Trophoblast cell (in vitro differentiated cells and primary cell): ENCODE data around the gene NSFL1C.
A peak's percentile ranks its signal among the peaks of the same experiment; 100 is the strongest.

Source experiments
- DNase-seq, 2 donors: peaks; one replicate each; pipeline ENCODE4 v3.0.0-alpha.2; 2016
- H2AFZ ChIP-seq: 2 replicates; pipeline ENCODE4 v1.6.1; 2013; ENCODE audit warnings: low read length, moderate library complexity, mild to moderate bottlenecking; ENCODE audit not compliant: insufficient read depth, poor library complexity
- H2AK5ac ChIP-seq: 2 replicates; pipeline ENCODE4 v1.6.1; 2013; ENCODE audit warnings: mild to moderate bottlenecking, low read length
- H2BK120ac ChIP-seq: 2 replicates; pipeline ENCODE4 v1.6.1; 2013; ENCODE audit warnings: low read length, mild to moderate bottlenecking, moderate library complexity; ENCODE audit not compliant: insufficient read depth, poor library complexity
- H2BK12ac ChIP-seq: 2 replicates; pipeline ENCODE4 v1.6.1; 2013; ENCODE audit warnings: mild to moderate bottlenecking, low read length, moderate library complexity
- H2BK5ac ChIP-seq: 2 replicates; pipeline ENCODE4 v1.6.1; 2013; ENCODE audit warnings: low read length, low read depth, moderate library complexity, mild to moderate bottlenecking; ENCODE audit not compliant: poor library complexity
- H3K14ac ChIP-seq: 2 replicates; pipeline ENCODE4 v1.6.1; 2013; ENCODE audit warnings: mild to moderate bottlenecking, low read length
- H3K18ac ChIP-seq: 2 replicates; pipeline ENCODE4 v1.6.1; 2013; ENCODE audit warnings: mild to moderate bottlenecking, low read length
- H3K23ac ChIP-seq: 2 replicates; pipeline ENCODE4 v1.6.1; 2013; ENCODE audit warnings: low read length
- H3K27ac ChIP-seq: 2 replicates; pipeline ENCODE4 v1.5.1; 2013; ENCODE audit warnings: low read depth, mild to moderate bottlenecking, inconsistent platforms, low read length, moderate library complexity
- H3K27me3 ChIP-seq: 2 replicates; pipeline ENCODE4 v1.6.1; 2013; ENCODE audit warnings: inconsistent platforms, mild to moderate bottlenecking, low read length, moderate library complexity; ENCODE audit not compliant: insufficient read depth
- H3K36me3 ChIP-seq, 2 experiments: 1 replicate in 1 of 2; 2 replicates in 1 of 2; pipeline ENCODE4 v1.6.1; 2013; ENCODE audit warnings: low read length in 2 of 2, mild to moderate bottlenecking in 2 of 2, moderate library complexity in 1 of 2; ENCODE audit not compliant: insufficient read depth in 2 of 2, control insufficient read depth in 1 of 2
- H3K4ac ChIP-seq: 2 replicates; pipeline ENCODE4 v1.6.1; 2013; ENCODE audit warnings: low read depth, mild to moderate bottlenecking, low read length, moderate library complexity
- H3K4me1 ChIP-seq, 2 experiments: 1 replicate in 1 of 2; 2 replicates in 1 of 2; pipeline ENCODE4 v1.6.1; 2013; ENCODE audit warnings: low read length in 2 of 2, mild to moderate bottlenecking in 2 of 2, moderate library complexity in 1 of 2; ENCODE audit not compliant: insufficient read depth in 2 of 2, control insufficient read depth in 1 of 2
- H3K4me2 ChIP-seq: 2 replicates; pipeline ENCODE4 v1.6.1; 2013; ENCODE audit warnings: inconsistent platforms, mild to moderate bottlenecking, low read length, moderate library complexity
- H3K4me3 ChIP-seq: 2 replicates; pipeline ENCODE4 v1.5.1; 2013; ENCODE audit warnings: mild to moderate bottlenecking, low read depth, low read length, inconsistent platforms
- H3K79me1 ChIP-seq: one replicate; pipeline ENCODE4 v1.6.1; 2013; ENCODE audit warnings: low read length
- H3K79me2 ChIP-seq: 2 replicates; pipeline ENCODE4 v1.6.1; 2013; ENCODE audit warnings: low read length, mild to moderate bottlenecking; ENCODE audit not compliant: control insufficient read depth, insufficient read depth, poor library complexity
- H3K9ac ChIP-seq: 2 replicates; pipeline ENCODE4 v1.6.1; 2013; ENCODE audit warnings: mild to moderate bottlenecking, low read length
- H3K9me3 ChIP-seq: 2 replicates; pipeline ENCODE4 v1.6.1; 2013; ENCODE audit warnings: low read depth, mild to moderate bottlenecking, control low read depth, inconsistent platforms, low read length; ENCODE audit not compliant: insufficient read depth
- H4K12ac ChIP-seq: 2 replicates; pipeline ENCODE4 v1.6.1; 2013; ENCODE audit warnings: low read depth, mild to moderate bottlenecking, low read length, moderate library complexity
- H4K8ac ChIP-seq: 2 replicates; pipeline ENCODE4 v1.6.1; 2013; ENCODE audit warnings: low read depth, mild to moderate bottlenecking, low read length, moderate library complexity
- H4K91ac ChIP-seq: one replicate; pipeline ENCODE4 v1.6.1; 2013; ENCODE audit warnings: low read depth, mild to moderate bottlenecking, low read length, moderate library complexity
- WGBS: extraction: QIAGEN DNeasy Blood & Tissue Kit; methylation state at CpG from one replicate; pipeline ENCODE4 v1.1.7; 2013; ENCODE audit warnings: missing lambda C conversion rate; ENCODE audit not compliant: insufficient read length, insufficient coverage; ENCODE audit errors: extremely low coverage; 5-methylcytosine and 5-hydroxymethylcytosine counted together

The NSFL1C gene

DNA sequence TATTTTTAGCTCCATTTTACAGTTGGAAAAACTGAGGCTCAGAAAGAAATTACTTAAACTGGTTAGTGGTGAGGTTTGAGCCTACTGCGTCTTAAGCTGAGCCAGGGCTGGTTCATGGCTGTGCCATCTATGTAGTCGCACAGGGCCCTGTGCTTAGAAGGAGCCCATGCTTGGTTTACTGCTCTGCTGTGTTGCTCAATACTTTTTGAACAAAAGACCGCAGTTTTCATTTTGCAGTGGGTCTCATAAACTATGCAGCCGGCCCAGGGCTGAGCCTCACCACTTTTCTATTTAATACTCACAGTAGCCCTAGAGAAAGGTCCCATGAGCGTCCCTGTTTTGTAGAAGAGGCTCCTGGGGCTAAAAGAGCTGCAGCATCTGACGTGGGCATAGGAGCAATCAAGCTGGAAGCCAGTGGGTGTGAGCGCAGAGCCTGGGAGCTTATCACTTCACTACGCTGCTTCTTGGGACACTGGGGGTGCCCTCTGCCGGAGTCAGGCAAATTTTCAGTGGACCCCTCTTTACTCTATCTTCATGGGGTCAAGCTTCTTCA is 24.1 kb upstream of the NSFL1C start:
- Histone ChIP-seq H3K4me1 (no peaks in the 10 kb centered on the region), H2AK5ac (no peak overlapping the region), H4K12ac (no peak overlapping the region), H3K27me3 (no peaks in the 10 kb centered on the region), H3K4ac (no peak overlapping the region), H2BK120ac (no peak overlapping the region), H3K14ac (no peak overlapping the region), H3K23ac (no peak overlapping the region), H3K9me3 (no peaks in the 10 kb centered on the region), H2BK5ac (no peak overlapping the region), H3K4me2 (no peak overlapping the region), H3K27ac (no peak overlapping the region), H3K9ac (no peak overlapping the region), H4K8ac (no peak overlapping the region), H3K79me2 (no peaks in the 10 kb centered on the region), H2AFZ (no peak overlapping the region), H3K79me1 (no peaks in the 10 kb centered on the region), H3K18ac (no peak overlapping the region), H3K4me3 (no peak overlapping the region), H2BK12ac (no peak overlapping the region), H3K36me3 (no peaks in the 10 kb centered on the region), H4K91ac (no peak overlapping the region)
- WGBS = no CpG with 5 or more reads among the region's 9 CpGs
- no peak for DNase-seq

DNA sequence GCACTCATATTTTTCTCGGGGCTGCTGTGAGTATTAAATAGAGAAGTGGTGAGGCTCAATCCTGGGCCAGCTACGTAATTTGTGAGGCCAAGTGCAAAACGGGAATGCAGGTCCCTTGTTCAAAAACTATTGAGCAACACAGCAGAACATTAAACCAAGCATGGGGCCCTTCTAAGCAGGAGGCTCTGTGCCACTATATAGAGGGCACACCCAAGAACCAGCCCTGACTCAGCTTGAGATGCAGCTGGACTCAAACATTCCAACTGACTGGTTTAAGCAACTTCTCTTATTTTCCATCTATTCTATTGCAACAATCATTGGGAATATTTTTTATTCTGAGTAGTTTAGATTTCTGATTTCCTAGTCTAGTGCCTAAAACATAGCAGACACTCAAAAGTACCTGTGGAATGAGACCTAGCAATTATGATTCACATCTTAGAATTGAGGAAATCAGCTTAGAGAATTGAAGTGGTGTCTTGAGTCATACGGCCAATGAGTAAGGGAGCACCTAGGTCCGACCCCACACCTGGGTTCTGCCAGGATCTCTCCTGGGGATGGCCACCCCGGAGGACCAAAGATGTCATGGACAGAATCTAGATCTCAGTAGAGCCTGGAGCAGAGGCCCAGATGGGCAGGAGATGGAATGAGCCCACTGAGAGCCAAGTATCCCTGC is 23.3 kb upstream of the NSFL1C start:
- Histone ChIP-seq H2BK12ac (no peak overlapping the region), H3K9me3 (no peaks in the 10 kb centered on the region), H4K12ac (no peak overlapping the region), H3K79me2 (no peaks in the 10 kb centered on the region), H2BK120ac (no peak overlapping the region), H3K18ac (no peak overlapping the region), H3K4me1 (no peaks in the 10 kb centered on the region), H2AK5ac (no peak overlapping the region), H3K14ac (no peak overlapping the region), H3K23ac (no peak overlapping the region), H3K9ac (no peak overlapping the region), H4K91ac (no peak overlapping the region), H3K4me2 (no peak overlapping the region), H2AFZ (no peak overlapping the region), H3K27me3 (no peaks in the 10 kb centered on the region), H3K4ac (no peak overlapping the region), H3K27ac (no peak overlapping the region), H4K8ac (no peak overlapping the region), H3K4me3 (no peak overlapping the region), H3K79me1 (no peaks in the 10 kb centered on the region), H3K36me3 (no peaks in the 10 kb centered on the region), H2BK5ac (no peak overlapping the region)
- no CpG with 5 or more reads among the region's 6 CpGs for WGBS
- DNase-seq = peak; percentile 60 to 84

DNA sequence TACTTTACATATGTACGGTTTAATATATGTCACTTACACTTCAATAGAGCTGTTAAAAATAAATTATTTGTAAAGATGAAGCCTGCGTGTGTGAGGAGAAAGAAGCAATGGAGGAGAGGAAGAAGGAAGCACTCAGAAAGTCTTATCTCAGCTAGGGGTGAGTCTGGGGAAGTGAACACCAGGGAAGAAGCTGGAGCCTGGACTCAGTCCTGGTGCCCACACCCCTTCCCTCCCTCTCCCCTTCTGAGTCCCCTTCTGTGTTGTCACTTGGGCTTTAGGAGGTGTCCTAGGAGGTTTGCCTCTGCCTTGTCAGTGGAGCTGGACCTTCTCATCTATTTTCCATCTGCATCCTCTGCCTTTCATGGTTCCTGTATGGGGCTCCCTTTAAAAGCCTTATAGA is 22.7 kb upstream of the NSFL1C start:
- Histone ChIP-seq H3K27me3 (no peaks in the 10 kb centered on the region), H2BK120ac (no peak overlapping the region), H3K79me2 (no peaks in the 10 kb centered on the region), H3K4me2 (no peak overlapping the region), H2BK12ac (no peak overlapping the region), H2AFZ (no peak overlapping the region), H4K12ac (no peak overlapping the region), H2BK5ac (no peak overlapping the region), H3K4me1 (no peaks in the 10 kb centered on the region), H3K14ac (no peak overlapping the region), H2AK5ac (no peak overlapping the region), H3K23ac (no peak overlapping the region), H4K8ac (no peak overlapping the region), H3K79me1 (no peaks in the 10 kb centered on the region), H3K27ac (no peak overlapping the region), H3K36me3 (no peaks in the 10 kb centered on the region), H3K9ac (no peak overlapping the region), H3K4ac (no peak overlapping the region), H4K91ac (no peak overlapping the region), H3K4me3 (no peak overlapping the region), H3K18ac (no peak overlapping the region), H3K9me3 (no peaks in the 10 kb centered on the region)
- no peak for DNase-seq
- no CpG with 5 or more reads among the region's 2 CpGs for WGBS

DNA sequence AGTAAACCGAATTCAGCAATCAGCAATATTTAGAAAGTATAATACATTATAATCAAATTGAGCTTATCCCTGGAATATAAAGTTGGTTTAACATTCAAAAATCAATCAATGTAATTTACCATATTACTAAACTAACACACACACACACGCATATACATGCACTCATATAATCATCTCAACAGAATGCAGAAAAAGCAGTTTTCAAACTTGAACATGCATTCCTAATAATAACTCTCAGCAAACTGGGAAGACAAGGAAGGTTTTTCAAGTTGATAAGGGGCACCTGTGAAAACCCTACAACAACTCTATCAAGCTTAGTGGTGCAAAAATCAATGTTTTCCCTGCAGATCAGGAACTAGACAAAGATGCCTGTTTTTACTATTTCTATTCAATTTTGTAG is 19.9 kb upstream of the NSFL1C start:
- Histone ChIP-seq H3K36me3 (no peaks in the 10 kb centered on the region), H4K91ac (no peak overlapping the region), H2AK5ac (no peak overlapping the region), H3K79me1 (no peaks in the 10 kb centered on the region), H4K12ac (no peak overlapping the region), H3K9ac (no peak overlapping the region), H3K9me3 (no peaks in the 10 kb centered on the region), H3K4ac (no peak overlapping the region), H2AFZ (no peak overlapping the region), H3K27me3 (no peaks in the 10 kb centered on the region), H3K4me2 (no peak overlapping the region), H3K79me2 (no peaks in the 10 kb centered on the region), H2BK120ac (no peak overlapping the region), H2BK5ac (no peak overlapping the region), H3K4me1 (no peaks in the 10 kb centered on the region), H2BK12ac (no peak overlapping the region), H3K14ac (no peak overlapping the region), H3K23ac (no peak overlapping the region), H4K8ac (no peak overlapping the region), H3K27ac (no peak overlapping the region), H3K18ac (no peak overlapping the region), H3K4me3 (no peak overlapping the region)
- DNase-seq = peak in 1 of 2 donors; percentile 90
- WGBS = no CpG with 5 or more reads among the region's 2 CpGs
